SH-SY5Y (cell line): ENCODE results near the gene NRAS.

ENCODE experiments used
- GATA2 ChIP-seq: IDR thresholded peaks from 2 replicates; pipeline ENCODE4 v1.6.1; 2011; ENCODE audit warnings: mild to moderate bottlenecking, low read depth, low read length
- GATA3 ChIP-seq: IDR thresholded peaks from 2 replicates; pipeline ENCODE4 v1.6.1; 2011; ENCODE audit warnings: low read depth, mild to moderate bottlenecking, low read length, moderate library complexity

DNA sequence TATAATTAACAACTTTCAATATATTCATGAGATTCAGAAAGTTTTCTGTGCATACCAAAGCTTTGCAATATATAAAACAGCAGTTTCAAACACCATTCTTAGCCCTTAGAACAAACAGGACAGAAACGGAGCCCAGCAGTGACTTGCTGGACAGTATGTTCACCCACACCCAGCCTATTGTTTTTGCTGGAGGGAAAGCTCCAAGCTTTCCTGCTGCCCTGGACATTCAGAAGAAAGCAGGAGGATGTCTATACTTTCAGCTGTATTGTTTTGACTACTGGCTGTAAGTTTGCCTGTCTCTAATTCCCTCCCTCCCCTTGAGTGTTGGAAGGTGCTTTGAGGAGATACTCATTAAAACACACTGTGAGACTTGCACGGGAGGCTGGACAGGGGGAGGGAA, 56.3 kb downstream of the NRAS start:
- no peak for TF ChIP-seq GATA3
- no peak for TF ChIP-seq GATA2
